ENCODE data around the gene RXRA.

RXRA gene

GRCh38 chr9:134320868-134321471, 5.3 kb upstream of the RXRA start:
- Histone ChIP-seq H3K27me3 (ENCODE audit: control insufficient read depth in 3 of 3, insufficient read depth in 3 of 3, low read depth in 1 of 3, low read length in 3 of 3) (peaks cover 0 to 15% (median 0%) of the 10 kb centered on the region in 3 experiments), H3K4me3 (ENCODE audit: low read length in 2 of 2) (no peak overlapping the region), H3K79me1 (ENCODE audit: low read depth, low read length) (no peaks in the 10 kb centered on the region), H2BK15ac (ENCODE audit: low read length) (peak overlapping the region; percentile 87), H3K4ac (ENCODE audit: low read length) (no peak overlapping the region), H2AFZ (ENCODE audit: low read length) (peak overlapping the region; percentile 67), H3K4me2 (ENCODE audit: insufficient read depth, low read length, poor library complexity, severe bottlenecking) (no peak overlapping the region), H2BK12ac (ENCODE audit: low read length) (no peak overlapping the region), H3K9me3 (replicated peaks in 1 of 2; ENCODE audit: control insufficient read depth in 2 of 2, insufficient read depth in 1 of 2, low read depth in 1 of 2, low read length in 2 of 2) (peaks cover 0 to 2% of the 10 kb centered on the region in 2 donors), H3K36me3 (replicated peaks in 1 of 2; ENCODE audit: control insufficient read depth in 2 of 2, insufficient read depth in 2 of 2, low read length in 2 of 2) (no peaks in the 10 kb centered on the region), H2BK120ac (ENCODE audit: low read depth, low read length) (no peak overlapping the region), H3K23ac (ENCODE audit: low read depth, low read length, poor library complexity) (peak overlapping the region; percentile 25), H3K27ac (replicated peaks; ENCODE audit: low read length) (no peak overlapping the region), H2BK5ac (ENCODE audit: low read length) (peak overlapping the region; percentile 19), H3K18ac (ENCODE audit: low read length) (peak overlapping the region; percentile 99), H4K91ac (ENCODE audit: low read depth, low read length, poor library complexity) (peak overlapping the region; percentile 87), H3K14ac (ENCODE audit: low read length) (peak overlapping the region; percentile 96), H3K9ac (ENCODE audit: low read depth, low read length, poor library complexity) (peak overlapping the region; percentile 71), H3K4me1 (ENCODE audit: control insufficient read depth in 2 of 2, insufficient read depth in 1 of 2, low read depth in 1 of 2, low read length in 2 of 2) (peaks cover 30 to 37% of the 10 kb centered on the region in 2 donors), H4K8ac (ENCODE audit: low read depth, low read length) (no peak overlapping the region), H2AK5ac (ENCODE audit: low read depth, low read length) (peak overlapping the region; percentile 93)
- no CpG with 5 or more reads among the region's 22 CpGs for WGBS, 2 donors (ENCODE audit: extremely low coverage in 2 of 2, insufficient read length in 2 of 2, insufficient replicate concordance in 1 of 2)
- DNase-seq (ENCODE audit: low spot score): no peak

- Histone ChIP-seq H3K9me3 (replicated peaks in 1 of 2; ENCODE audit: control insufficient read depth in 2 of 2, insufficient read depth in 1 of 2, low read depth in 1 of 2, low read length in 2 of 2) (peaks cover 0 to 2% of the 10 kb centered on the region in 2 donors), H3K18ac (ENCODE audit: low read length) (no peak overlapping the region), H3K79me1 (ENCODE audit: low read depth, low read length) (no peaks in the 10 kb centered on the region), H2BK15ac (ENCODE audit: low read length) (no peak overlapping the region), H4K91ac (ENCODE audit: low read depth, low read length, poor library complexity) (no peak overlapping the region), H3K4ac (ENCODE audit: low read length) (no peak overlapping the region), H3K4me1 (ENCODE audit: control insufficient read depth in 2 of 2, insufficient read depth in 1 of 2, low read depth in 1 of 2, low read length in 2 of 2) (peaks cover 30 to 37% of the 10 kb centered on the region in 2 donors), H3K23ac (ENCODE audit: low read depth, low read length, poor library complexity) (no peak overlapping the region), H2AFZ (ENCODE audit: low read length) (no peak overlapping the region), H3K4me2 (ENCODE audit: insufficient read depth, low read length, poor library complexity, severe bottlenecking) (no peak overlapping the region), H4K8ac (ENCODE audit: low read depth, low read length) (no peak overlapping the region), H3K14ac (ENCODE audit: low read length) (no peak overlapping the region), H2AK5ac (ENCODE audit: low read depth, low read length) (no peak overlapping the region), H3K9ac (ENCODE audit: low read depth, low read length, poor library complexity) (no peak overlapping the region), H3K4me3 (ENCODE audit: low read length in 2 of 2) (no peak overlapping the region), H2BK12ac (ENCODE audit: low read length) (no peak overlapping the region), H3K27ac (replicated peaks; ENCODE audit: low read length) (no peak overlapping the region), H2BK5ac (ENCODE audit: low read length) (no peak overlapping the region), H3K27me3 (ENCODE audit: control insufficient read depth in 3 of 3, insufficient read depth in 3 of 3, low read depth in 1 of 3, low read length in 3 of 3) (peaks cover 0 to 11% (median 0%) of the 10 kb centered on the region in 3 experiments), H2BK120ac (ENCODE audit: low read depth, low read length) (no peak overlapping the region), H3K36me3 (replicated peaks in 1 of 2; ENCODE audit: control insufficient read depth in 2 of 2, insufficient read depth in 2 of 2, low read length in 2 of 2) (no peaks in the 10 kb centered on the region)
- no peak for DNase-seq (ENCODE audit: low spot score)
- WGBS, 2 donors (ENCODE audit: extremely low coverage in 2 of 2, insufficient read length in 2 of 2, insufficient replicate concordance in 1 of 2): no CpG with 5 or more reads among the region's 10 CpGs
Observed at GRCh38 chr9:134321531-134321930, 4.7 kb upstream of the RXRA start.

- H3K4me3 ChIP-seq (ENCODE audit: low read length in 2 of 2): no peak overlapping the region
Observed at GRCh38 chr9:134321946-134322741, 4.1 kb upstream of the RXRA start.

GRCh38 chr9:134322781-134323241, 3.4 kb upstream of the RXRA start:
- peaks cover 4% of the 10 kb centered on the region for H3K79me1 ChIP-seq (ENCODE audit: low read depth, low read length)
- whole genome bisulfite sequencing, 2 donors (ENCODE audit: extremely low coverage in 2 of 2, insufficient read length in 2 of 2, insufficient replicate concordance in 1 of 2): no CpG with 5 or more reads among the region's 7 CpGs
- peaks cover 37 to 41% of the 10 kb centered on the region in 2 donors for H3K4me1 ChIP-seq (ENCODE audit: control insufficient read depth in 2 of 2, insufficient read depth in 1 of 2, low read depth in 1 of 2, low read length in 2 of 2)
- H3K18ac ChIP-seq (ENCODE audit: low read length): peak overlapping the region; percentile 90
- H4K91ac ChIP-seq (ENCODE audit: low read depth, low read length, poor library complexity): no peak overlapping the region
- H2BK120ac ChIP-seq (ENCODE audit: low read depth, low read length): no peak overlapping the region
- H3K9me3 ChIP-seq (replicated peaks in 1 of 2; ENCODE audit: control insufficient read depth in 2 of 2, insufficient read depth in 1 of 2, low read depth in 1 of 2, low read length in 2 of 2): peaks cover 0 to 2% of the 10 kb centered on the region in 2 donors
- no peak for DNase-seq (ENCODE audit: low spot score)
- no peak overlapping the region for H2AFZ ChIP-seq (ENCODE audit: low read length)
- peak overlapping the region; percentile 81 for H3K23ac ChIP-seq (ENCODE audit: low read depth, low read length, poor library complexity)
- H3K4me2 ChIP-seq (ENCODE audit: insufficient read depth, low read length, poor library complexity, severe bottlenecking): no peak overlapping the region
- H2AK5ac ChIP-seq (ENCODE audit: low read depth, low read length): peak overlapping the region; percentile 68
- no peaks in the 10 kb centered on the region for H3K36me3 ChIP-seq (replicated peaks in 1 of 2; ENCODE audit: control insufficient read depth in 2 of 2, insufficient read depth in 2 of 2, low read length in 2 of 2)
- no peak overlapping the region for H4K8ac ChIP-seq (ENCODE audit: low read depth, low read length)
- H2BK12ac ChIP-seq (ENCODE audit: low read length): peak overlapping the region; percentile 73
- no peak overlapping the region for H2BK5ac ChIP-seq (ENCODE audit: low read length)
- H3K4me3 ChIP-seq (ENCODE audit: low read length in 2 of 2): no peak overlapping the region
- H3K27ac ChIP-seq (replicated peaks; ENCODE audit: low read length): no peak overlapping the region
- H3K14ac ChIP-seq (ENCODE audit: low read length): no peak overlapping the region
- no peak overlapping the region for H3K9ac ChIP-seq (ENCODE audit: low read depth, low read length, poor library complexity)
- peaks cover 0 to 7% (median 0%) of the 10 kb centered on the region in 3 experiments for H3K27me3 ChIP-seq (ENCODE audit: control insufficient read depth in 3 of 3, insufficient read depth in 3 of 3, low read depth in 1 of 3, low read length in 3 of 3)
- peak overlapping the region; percentile 82 for H2BK15ac ChIP-seq (ENCODE audit: low read length)
- peak overlapping the region; percentile 6 for H3K4ac ChIP-seq (ENCODE audit: low read length)

More at GRCh38 chr9:134321946-134322741, 4.1 kb upstream of the RXRA start:
- Histone ChIP-seq H2AK5ac (ENCODE audit: low read depth, low read length) (peak overlapping the region; percentile 68), H3K4me2 (ENCODE audit: insufficient read depth, low read length, poor library complexity, severe bottlenecking) (no peak overlapping the region), H4K91ac (ENCODE audit: low read depth, low read length, poor library complexity) (no peak overlapping the region), H3K4ac (ENCODE audit: low read length) (peak overlapping the region; percentile 6), H3K9ac (ENCODE audit: low read depth, low read length, poor library complexity) (no peak overlapping the region), H2BK12ac (ENCODE audit: low read length) (peak overlapping the region; percentile 73), H2BK5ac (ENCODE audit: low read length) (no peak overlapping the region), H3K18ac (ENCODE audit: low read length) (peak overlapping the region; percentile 82), H2BK15ac (ENCODE audit: low read length) (peak overlapping the region; percentile 82), H3K27me3 (ENCODE audit: control insufficient read depth in 3 of 3, insufficient read depth in 3 of 3, low read depth in 1 of 3, low read length in 3 of 3) (peaks cover 0 to 7% (median 0%) of the 10 kb centered on the region in 3 experiments), H3K14ac (ENCODE audit: low read length) (no peak overlapping the region), H2AFZ (ENCODE audit: low read length) (no peak overlapping the region), H3K36me3 (replicated peaks in 1 of 2; ENCODE audit: control insufficient read depth in 2 of 2, insufficient read depth in 2 of 2, low read length in 2 of 2) (no peaks in the 10 kb centered on the region), H2BK120ac (ENCODE audit: low read depth, low read length) (no peak overlapping the region), H3K27ac (replicated peaks; ENCODE audit: low read length) (no peak overlapping the region), H3K4me1 (ENCODE audit: control insufficient read depth in 2 of 2, insufficient read depth in 1 of 2, low read depth in 1 of 2, low read length in 2 of 2) (peaks cover 30 to 37% of the 10 kb centered on the region in 2 donors), H3K79me1 (ENCODE audit: low read depth, low read length) (peaks cover 3% of the 10 kb centered on the region), H4K8ac (ENCODE audit: low read depth, low read length) (no peak overlapping the region), H3K9me3 (replicated peaks in 1 of 2; ENCODE audit: control insufficient read depth in 2 of 2, insufficient read depth in 1 of 2, low read depth in 1 of 2, low read length in 2 of 2) (peaks cover 0 to 2% of the 10 kb centered on the region in 2 donors), H3K23ac (ENCODE audit: low read depth, low read length, poor library complexity) (peak overlapping the region; percentile 73)
- DNase-seq (ENCODE audit: low spot score): no peak
- no CpG with 5 or more reads among the region's 19 CpGs for WGBS, 2 donors (ENCODE audit: extremely low coverage in 2 of 2, insufficient read length in 2 of 2, insufficient replicate concordance in 1 of 2)

Measured in neuronal stem cell (in vitro differentiated cells).